Stimulated activated CD8-positive, alpha-beta memory T cell treated with anti-CD3 and anti-CD28 coated beads, Interleukin-4, amount 100 ng/mL, for 48 hours (primary cell): ENCODE data around the gene SLC6A6.

Experiments
- DNase-seq: peaks from one replicate; pipeline ENCODE4 v3.0.0-alpha.2; 2020

Gene SLC6A6

GRCh38 chr3:14373753-14374376 is 28.5 kb upstream of the SLC6A6 start:
- DNase-seq, result no peak

- no peak for DNase-seq
Observed at GRCh38 chr3:14374444-14374883, 27.9 kb upstream of the SLC6A6 start.

- no peak for DNase-seq
Observed at GRCh38 chr3:14375192-14375591, 27.2 kb upstream of the SLC6A6 start.

GRCh38 chr3:14376348-14377043 is 25.9 kb upstream of the SLC6A6 start:
- no peak for DNase-seq

- no peak for DNase-seq
Observed at GRCh38 chr3:14377044-14377837, 25.2 kb upstream of the SLC6A6 start.

- peak; percentile 47 for DNase-seq
Observed at GRCh38 chr3:14377838-14378169, 24.6 kb upstream of the SLC6A6 start.

GRCh38 chr3:14378415-14378814 is 24.0 kb upstream of the SLC6A6 start:
- no peak for DNase-seq

- no peak for DNase-seq
Observed at GRCh38 chr3:14379843-14380242, 22.6 kb upstream of the SLC6A6 start.

GRCh38 chr3:14386254-14386653 is 16.2 kb upstream of the SLC6A6 start:
- no peak for DNase-seq

GRCh38 chr3:14388201-14388600 is 14.2 kb upstream of the SLC6A6 start:
- DNase-seq, result no peak

GRCh38 chr3:14389166-14389606 is 13.2 kb upstream of the SLC6A6 start:
- no peak for DNase-seq

- no peak for DNase-seq
Observed at GRCh38 chr3:14389716-14390115, 12.7 kb upstream of the SLC6A6 start.

- no peak for DNase-seq
Observed at GRCh38 chr3:14391033-14391432, 11.4 kb upstream of the SLC6A6 start.

- no peak for DNase-seq
Observed at GRCh38 chr3:14392231-14392630, 10.2 kb upstream of the SLC6A6 start.

GRCh38 chr3:14392803-14393319 is 9.5 kb upstream of the SLC6A6 start:
- no peak for DNase-seq

GRCh38 chr3:14393440-14394106 is 8.8 kb upstream of the SLC6A6 start:
- no peak for DNase-seq

GRCh38 chr3:14396031-14396692 is 6.2 kb upstream of the SLC6A6 start:
- no peak for DNase-seq

GRCh38 chr3:14397046-14397445 is 5.4 kb upstream of the SLC6A6 start:
- no peak for DNase-seq

- no peak for DNase-seq
Observed at GRCh38 chr3:14397531-14397930, 4.9 kb upstream of the SLC6A6 start.

- DNase-seq, result no peak
Observed at GRCh38 chr3:14397940-14398796, 4.2 kb upstream of the SLC6A6 start.

GRCh38 chr3:14398797-14399106 is 3.7 kb upstream of the SLC6A6 start:
- DNase-seq, result no peak
